Hematopoietic multipotent progenitor cell treated with erythropoietin and hydrocortisone succinate and interleukin-3 and kit ligand, for 6 days (in vitro differentiated cells): ENCODE results near the gene ZSWIM4.

Experiments used
- DNase-seq: peaks from one replicate; pipeline ENCODE4 v3.0.0-alpha.2; 2015

The ZSWIM4 gene

DNA sequence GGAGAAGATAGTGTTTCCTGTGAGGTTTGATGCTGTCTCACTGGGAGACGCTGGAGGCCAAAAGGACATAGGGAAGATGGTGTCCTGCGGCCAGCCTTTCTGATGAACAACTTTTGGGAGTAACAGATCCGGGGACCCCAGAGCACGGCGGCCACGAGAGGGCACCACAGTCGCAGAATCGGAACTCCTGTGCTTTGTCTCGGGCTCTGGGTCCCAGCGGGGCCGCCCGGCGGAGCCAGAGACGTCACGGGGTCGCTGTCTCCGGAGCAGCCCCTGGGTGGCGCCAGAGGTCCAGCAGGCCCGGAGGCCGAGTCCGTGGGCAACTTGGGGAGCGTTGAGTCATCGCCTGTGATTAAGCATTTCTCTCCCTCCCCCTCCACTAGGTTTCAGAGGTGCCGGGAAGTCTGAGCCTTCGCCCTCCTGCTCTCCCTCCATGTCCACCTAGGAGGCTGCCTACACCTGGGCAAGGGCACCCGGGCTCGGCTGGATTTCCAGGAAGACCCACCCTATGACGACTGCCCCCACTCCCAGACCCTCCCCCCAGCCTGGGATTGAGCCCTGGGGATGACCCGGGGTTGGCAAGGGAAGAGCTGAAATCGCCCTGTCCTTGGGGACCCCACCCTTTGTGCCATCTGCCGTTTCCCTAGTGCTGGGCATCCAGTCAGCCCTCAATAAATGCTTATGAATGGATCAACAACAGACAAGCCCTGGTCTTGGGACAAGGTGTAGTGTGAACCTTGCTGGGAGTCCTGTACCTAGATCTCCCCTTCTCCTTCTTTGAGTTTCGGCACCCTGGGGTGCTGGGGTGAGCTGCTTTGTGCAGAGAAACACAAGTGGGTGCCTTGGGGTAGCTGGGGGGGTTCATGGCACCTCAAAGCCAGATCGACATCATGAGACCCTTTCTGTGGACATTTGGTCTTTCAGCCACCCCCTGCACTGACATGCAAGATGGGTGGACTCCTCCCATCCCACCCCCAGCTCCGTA lies 85.1 kb downstream of the ZSWIM4 start:
- DNase-seq, result peak; percentile 97

GRCh38 chr19:13881251-13881691 lies 86.0 kb downstream of the ZSWIM4 start:
- no peak for DNase-seq
